GM12892 (cell line): ENCODE measurements around the gene IHH.

ENCODE experiments used
- POLR2A ChIP-seq: IDR thresholded peaks from 2 replicates; pipeline ENCODE4 v1.6.1; 2011; ENCODE audit warnings: low read depth, low read length, control low read depth
- POLR2AphosphoS5 ChIP-seq: IDR thresholded peaks from 2 replicates; pipeline ENCODE4 v1.6.1; 2011; ENCODE audit warnings: low read depth, low read length, control low read depth
- TAF1 ChIP-seq: IDR thresholded peaks from 2 replicates; pipeline ENCODE4 v1.6.1; 2011; ENCODE audit warnings: low read depth, mild to moderate bottlenecking, control low read depth, low read length, borderline replicate concordance

- TF ChIP-seq POLR2AphosphoS5 (no peak), POLR2A (no peak), TAF1 (no peak)
These were observed 30.4 kb downstream of the IHH start for GRCh38 chr2:219030177-219030940.
